ENCODE results near the gene FAM53B. TPM values are rescaled to one million over a fixed set of nuclear protein-coding genes. Genes with fewer than 3 reads are reported as not detected.
"Not testable (repeated sequence)": the region's sequence is repeated elsewhere in the genome, so short reads cannot be mapped to it uniquely, and the experiment has no call there.

Gene FAM53B
- total RNA-seq, 1 experiment from 2014 or later = 9.8 TPM

DNA sequence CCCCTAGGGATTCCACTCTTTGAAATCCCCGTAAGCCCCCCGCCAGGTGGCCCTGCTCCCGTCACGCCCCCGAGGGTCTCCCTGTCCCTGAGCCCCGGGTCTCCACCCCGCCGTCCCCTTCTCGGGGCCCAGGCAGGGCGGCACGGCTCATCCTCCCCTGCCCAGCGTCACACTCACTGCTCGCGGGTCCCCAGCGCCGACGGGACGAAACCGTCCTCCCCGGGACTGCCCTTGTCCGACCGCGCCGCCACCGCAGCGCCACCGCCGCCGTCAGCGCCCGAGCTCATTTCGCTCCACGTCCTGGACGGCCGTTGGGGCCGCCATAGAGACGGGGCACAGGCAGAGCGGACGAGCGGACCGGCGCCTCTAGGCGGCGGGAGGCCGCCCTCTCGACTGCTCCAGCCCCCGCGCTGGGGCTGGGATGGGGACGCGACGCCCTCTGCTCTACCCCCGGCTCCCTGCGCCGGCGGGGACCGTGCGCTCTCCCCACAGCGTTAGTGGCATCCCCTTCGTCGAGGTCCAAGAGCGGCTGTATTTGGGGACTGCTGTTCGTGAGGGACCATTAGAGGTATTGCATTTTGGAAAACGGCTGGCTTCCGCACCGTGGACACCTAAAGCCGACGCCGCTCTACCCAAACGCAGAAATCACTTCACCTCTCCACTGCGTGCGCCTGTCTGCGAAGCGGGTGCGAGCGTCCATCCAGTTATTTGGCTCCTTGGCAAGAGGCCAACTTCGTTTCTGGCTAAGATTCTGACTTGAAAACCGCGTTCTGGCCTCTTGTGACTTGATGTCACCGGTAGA is 47.6 kb upstream of the FAM53B start, which contains the start of gene EEF1AKMT2:
TSS of gene EEF1AKMT2 (minus strand) at position 341 of the 802 bp plus-strand sequence. CDS start at position 287, 54 bp downstream.
- peak within 1 kb of the TSS; percentile 47 for H3K27ac ChIP-seq
- no peaks in the 10 kb centered on the region for H3K9me3 ChIP-seq (ENCODE audit: insufficient read depth, low read depth)
- H3K4me1 ChIP-seq (replicated peaks; ENCODE audit: insufficient read depth) = peaks cover 6% of the 10 kb centered on the region; the same call in 1 of the 2 replicates
- H3F3A ChIP-seq (ENCODE audit: insufficient read depth, low read depth) = no peaks in the 10 kb centered on the region
- CTCF ChIA-PET = interaction anchor here (0.6 to 0.7 kb wide), 2 partner anchors 50 to 330 kb away, joined by 3 to 7 read pairs; partner anchors contain the start of gene LHPP
- no peaks in the 10 kb centered on the region for H3K9me2 ChIP-seq (ENCODE audit: insufficient read depth)
- no peaks in the 10 kb centered on the region for H4K20me1 ChIP-seq (ENCODE audit: insufficient read depth)
- no peaks in the 10 kb centered on the region for H3K27me3 ChIP-seq (ENCODE audit: insufficient read depth, low read depth)
- peak within 1 kb of the TSS; percentile 99 for H2AFZ ChIP-seq
- peak within 1 kb of the TSS; percentile 79 for H3K4me2 ChIP-seq
- intact Hi-C loops (cut with micrococcal nuclease; ENCODE audit: unreplicated experiment) = loop anchor here (5.0 kb wide), 1 partner anchor 49 kb away; the partner anchor contains the start of gene FAM53B
- TF ChIP-seq, protein P1, sequence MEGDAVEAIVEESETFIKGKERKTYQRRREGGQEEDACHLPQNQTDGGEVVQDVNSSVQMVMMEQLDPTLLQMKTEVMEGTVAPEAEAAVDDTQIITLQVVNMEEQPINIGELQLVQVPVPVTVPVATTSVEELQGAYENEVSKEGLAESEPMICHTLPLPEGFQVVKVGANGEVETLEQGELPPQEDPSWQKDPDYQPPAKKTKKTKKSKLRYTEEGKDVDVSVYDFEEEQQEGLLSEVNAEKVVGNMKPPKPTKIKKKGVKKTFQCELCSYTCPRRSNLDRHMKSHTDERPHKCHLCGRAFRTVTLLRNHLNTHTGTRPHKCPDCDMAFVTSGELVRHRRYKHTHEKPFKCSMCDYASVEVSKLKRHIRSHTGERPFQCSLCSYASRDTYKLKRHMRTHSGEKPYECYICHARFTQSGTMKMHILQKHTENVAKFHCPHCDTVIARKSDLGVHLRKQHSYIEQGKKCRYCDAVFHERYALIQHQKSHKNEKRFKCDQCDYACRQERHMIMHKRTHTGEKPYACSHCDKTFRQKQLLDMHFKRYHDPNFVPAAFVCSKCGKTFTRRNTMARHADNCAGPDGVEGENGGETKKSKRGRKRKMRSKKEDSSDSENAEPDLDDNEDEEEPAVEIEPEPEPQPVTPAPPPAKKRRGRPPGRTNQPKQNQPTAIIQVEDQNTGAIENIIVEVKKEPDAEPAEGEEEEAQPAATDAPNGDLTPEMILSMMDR (conservative IDR thresholded peaks at IDR 0.05) = peak; percentile 39; the same call in 1 of the 2 replicates
- TF ChIP-seq EZH2 (IDR thresholded peaks at IDR 0.05; ENCODE audit: low read depth) = no peak
- peak within 1 kb of the TSS; percentile 89 for H3K4me3 ChIP-seq
- BruUV-seq (replicated peaks) = no TSS peak
- H3K79me2 ChIP-seq (ENCODE audit: low read depth) = peaks cover 17% of the 10 kb centered on the region
- peak; percentile 60 to 79 for DNase-seq
- POLR2A ChIA-PET (ENCODE audit: unreplicated experiment) = interaction anchor here (0.5 to 0.8 kb wide), 3 partner anchors 50 to 179 kb away, joined by 3 to 14 read pairs (median 5); no protein-coding TSS in a partner anchor
- no peaks in the 10 kb centered on the region for H3K36me3 ChIP-seq (ENCODE audit: low read depth)

DNA sequence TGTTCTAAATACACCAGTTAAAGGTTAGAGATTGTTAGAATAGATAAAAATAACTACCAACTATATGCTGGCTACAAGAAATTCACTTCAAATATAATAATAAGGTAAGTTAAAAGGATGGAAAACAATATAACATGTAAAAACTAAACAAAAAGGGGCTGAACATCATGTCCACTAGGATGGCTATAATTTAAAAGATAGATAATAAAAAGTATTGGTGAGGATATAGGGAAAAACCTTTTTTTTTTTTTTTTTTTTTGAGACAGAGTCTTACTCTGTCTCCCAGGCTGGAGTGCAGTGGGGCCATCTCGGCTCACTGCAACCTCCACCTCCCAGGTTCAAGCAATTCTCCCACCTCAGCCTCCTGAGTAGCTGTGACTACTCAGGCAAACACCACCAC is 38.7 kb upstream of the FAM53B start:
- H3K4me2 ChIP-seq; H3K27ac ChIP-seq; BruUV-seq (replicated peaks); H3K4me1 ChIP-seq (replicated peaks; ENCODE audit: insufficient read depth); H3K27me3 ChIP-seq (ENCODE audit: insufficient read depth, low read depth); H3F3A ChIP-seq (ENCODE audit: insufficient read depth, low read depth); POLR2A ChIA-PET (ENCODE audit: unreplicated experiment); H3K4me3 ChIP-seq; H2AFZ ChIP-seq; H3K36me3 ChIP-seq (ENCODE audit: low read depth); DNase-seq; intact Hi-C loops (cut with micrococcal nuclease; ENCODE audit: unreplicated experiment); H4K20me1 ChIP-seq (ENCODE audit: insufficient read depth); CTCF ChIA-PET; H3K9me2 ChIP-seq (ENCODE audit: insufficient read depth); H3K79me2 ChIP-seq (ENCODE audit: low read depth); H3K9me3 ChIP-seq (ENCODE audit: insufficient read depth, low read depth): not testable (repeated sequence)

DNA sequence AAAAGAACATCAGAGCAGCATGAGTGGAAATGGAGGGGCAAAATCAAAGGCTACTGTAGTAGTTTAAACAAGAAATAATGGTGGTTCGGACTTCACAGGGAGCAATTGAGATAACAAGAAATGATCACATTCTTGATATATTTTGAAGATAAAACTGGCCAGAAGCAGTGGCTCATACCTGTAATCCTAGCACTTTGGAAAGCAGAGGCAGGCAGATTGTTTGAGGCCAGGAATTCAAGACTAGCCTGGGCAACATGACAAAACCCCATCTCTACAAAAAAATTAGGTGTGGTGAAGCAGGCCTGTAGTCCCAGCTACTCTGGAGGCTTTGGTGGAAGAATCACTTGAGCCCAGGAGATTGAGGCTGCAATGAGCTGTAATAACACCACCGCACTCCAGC is 24.6 kb upstream of the FAM53B start:
- Histone ChIP-seq H3K27me3 (ENCODE audit: insufficient read depth, low read depth) (no peaks in the 10 kb centered on the region), H3K4me3 (no peak overlapping the region), H3K27ac (no peak overlapping the region), H2AFZ (no peak overlapping the region), H3F3A (ENCODE audit: insufficient read depth, low read depth) (no peaks in the 10 kb centered on the region), H3K9me2 (ENCODE audit: insufficient read depth) (no peaks in the 10 kb centered on the region), H3K36me3 (ENCODE audit: low read depth) (no peaks in the 10 kb centered on the region), H3K4me1 (replicated peaks; ENCODE audit: insufficient read depth) (no peaks in the 10 kb centered on the region), H3K4me2 (no peak overlapping the region), H3K79me2 (ENCODE audit: low read depth) (no peaks in the 10 kb centered on the region), H3K9me3 (ENCODE audit: insufficient read depth, low read depth) (no peaks in the 10 kb centered on the region), H4K20me1 (ENCODE audit: insufficient read depth) (no peaks in the 10 kb centered on the region)
- ChIA-PET CTCF (no interaction called here), POLR2A (ENCODE audit: unreplicated experiment) (no interaction called here)
- BruUV-seq (replicated peaks) = no TSS peak
- TF ChIP-seq, protein P1 (conservative IDR thresholded peaks at IDR 0.05) = no peak
- TF ChIP-seq EZH2 (IDR thresholded peaks at IDR 0.05; ENCODE audit: low read depth) = no peak
- DNase-seq = no peak
- intact Hi-C loops (cut with micrococcal nuclease; ENCODE audit: unreplicated experiment) = no loop called here
